PC-3 (cell line): ENCODE results near the gene DGLUCY.

Source experiments
- CTCF ChIP-seq: fragments of 300-600 bp; sonication (generic); conservative IDR thresholded peaks from 2 replicates; pipeline ENCODE4 v1.5.1; 2017; ENCODE audit warnings: antibody characterized with exemption, low read depth, mild to moderate bottlenecking, low read length
- EZH2 ChIP-seq: fragments of 300-600 bp; sonication (generic); IDR thresholded peaks from one replicate; pipeline ENCODE4 v1.6.1; 2017; ENCODE audit warnings: antibody characterized with exemption, mild to moderate bottlenecking, low read length; ENCODE audit not compliant: unreplicated experiment
- EZH2phosphoT487 ChIP-seq: fragments of 300-600 bp; sonication (generic); IDR thresholded peaks from 2 replicates; pipeline ENCODE4 v1.6.1; 2018; ENCODE audit warnings: mild to moderate bottlenecking, antibody characterized with exemption, low read length, borderline replicate concordance

- no peak for TF ChIP-seq CTCF
- no peak for TF ChIP-seq EZH2phosphoT487
- TF ChIP-seq EZH2: no peak
Measured at GRCh38 chr14:91116913-91117588, 3.2 kb downstream of the DGLUCY start.
